ENCODE measurements around the gene LRRC57. TPM values are rescaled to one million over a fixed set of nuclear protein-coding genes. Genes with fewer than 3 reads are reported as not detected.
A peak's percentile ranks its signal among the peaks of the same experiment; 100 is the strongest.

Gene LRRC57
- total and polyA plus RNA-seq, 2 of the 13 experiments (the other 11 are each of a cell fraction or from before 2014, with no cell fraction given): 5.8 to 14.8 TPM

DNA sequence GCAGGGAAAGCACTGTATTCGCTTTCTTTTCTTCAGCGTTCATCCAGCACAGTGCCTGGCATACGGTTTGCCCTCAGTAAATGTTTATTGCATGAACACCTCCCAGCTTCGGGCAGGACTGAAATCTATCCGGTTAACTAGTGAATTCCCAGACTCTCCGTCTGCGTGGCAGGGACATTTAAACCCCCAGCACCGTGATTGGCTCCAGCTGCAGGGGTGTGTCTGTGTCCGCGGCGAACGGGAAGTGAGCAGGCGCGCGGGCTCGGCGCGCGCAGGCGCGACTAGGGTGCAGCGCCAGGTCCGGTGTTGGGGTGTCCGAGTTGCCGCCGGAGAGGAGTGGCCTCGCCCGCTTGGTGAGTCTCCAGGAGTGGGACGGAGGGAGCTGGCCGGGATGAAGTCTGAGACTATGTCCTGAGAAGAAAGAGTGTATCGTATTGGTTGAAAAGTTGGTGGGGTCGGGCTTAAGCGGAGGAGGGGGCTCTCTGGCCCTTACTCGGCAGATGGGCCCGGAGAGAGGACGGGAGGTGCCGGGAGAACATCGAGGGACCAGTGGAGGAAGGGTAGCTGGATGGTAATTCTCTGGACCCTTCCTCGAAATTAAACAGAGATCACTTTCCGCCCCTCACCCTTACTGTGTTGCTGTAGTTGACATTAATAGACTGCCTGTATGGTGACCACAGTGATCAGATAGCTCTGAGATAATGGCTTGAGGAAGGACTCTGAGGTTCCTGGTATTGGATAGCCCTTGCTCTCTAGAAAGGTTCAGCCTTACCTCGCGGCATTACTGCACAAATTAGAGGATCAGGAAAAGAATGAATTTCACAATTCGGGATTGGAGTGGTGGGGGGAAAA lies 53.0 kb downstream of the LRRC57 start, which contains the start of gene SNAP23 (continued):
- TF ChIP-seq HIC2 (CRISPR knock-in tag; IDR thresholded peaks at IDR 0.05; ENCODE audit: low read depth) (peak; percentile 42; the same call in 1 of the 2 replicates), TCF7L2 (IDR thresholded peaks at IDR 0.05; ENCODE audit: low read depth, low read length) (no peak), MAFG (CRISPR knock-in tag; IDR thresholded peaks at IDR 0.05) (no peak), ZFP36L1 (CRISPR knock-in tag; IDR thresholded peaks at IDR 0.05) (no peak), ZNF530 (CRISPR knock-in tag; IDR thresholded peaks at IDR 0.05; ENCODE audit: low read depth) (no peak), MIXL1 (CRISPR knock-in tag; IDR thresholded peaks at IDR 0.05) (no peak), SOX13 (IDR thresholded peaks at IDR 0.05) (0 out of 2 replicates have a peak, but pooled peaks have one; percentile 20), SOX13 (CRISPR knock-in tag; conservative IDR thresholded peaks at IDR 0.05 in 1 of 2, IDR thresholded peaks at IDR 0.05 in 1 of 2) (peak in 1 of 2 experiments; percentile 17; a peak in 1 of 4 replicates), RBFOX2 (IDR thresholded peaks at IDR 0.05; ENCODE audit: low read depth, low read length) (peak; percentile 89), GMEB1 (CRISPR knock-in tag; IDR thresholded peaks at IDR 0.05; ENCODE audit: borderline replicate concordance) (peak; percentile 56; the same call in 1 of the 2 replicates), IKZF1 (IDR thresholded peaks at IDR 0.05) (no peak), MAFF (IDR thresholded peaks at IDR 0.05; ENCODE audit: low read depth, low read length) (no peak), ZNF253 (CRISPR knock-in tag; IDR thresholded peaks at IDR 0.05; ENCODE audit: borderline replicate concordance) (no peak), GATA4 (IDR thresholded peaks at IDR 0.05; ENCODE audit: borderline replicate concordance, low read depth) (0 out of 2 replicates have a peak, but pooled peaks have one; percentile 22), ZBTB26 (CRISPR knock-in tag; IDR thresholded peaks at IDR 0.05; ENCODE audit: borderline replicate concordance) (no peak), ZNF431 (CRISPR knock-in tag; IDR thresholded peaks at IDR 0.05; ENCODE audit: borderline replicate concordance, low read depth) (no peak; the same call in 1 of the 2 replicates), SATB2 (CRISPR knock-in tag; IDR thresholded peaks at IDR 0.05) (no peak), MYPOP (CRISPR knock-in tag; IDR thresholded peaks at IDR 0.05) (peak; percentile 39; the same call in 1 of the 2 replicates)
- TF ChIP-seq, protein P1, sequence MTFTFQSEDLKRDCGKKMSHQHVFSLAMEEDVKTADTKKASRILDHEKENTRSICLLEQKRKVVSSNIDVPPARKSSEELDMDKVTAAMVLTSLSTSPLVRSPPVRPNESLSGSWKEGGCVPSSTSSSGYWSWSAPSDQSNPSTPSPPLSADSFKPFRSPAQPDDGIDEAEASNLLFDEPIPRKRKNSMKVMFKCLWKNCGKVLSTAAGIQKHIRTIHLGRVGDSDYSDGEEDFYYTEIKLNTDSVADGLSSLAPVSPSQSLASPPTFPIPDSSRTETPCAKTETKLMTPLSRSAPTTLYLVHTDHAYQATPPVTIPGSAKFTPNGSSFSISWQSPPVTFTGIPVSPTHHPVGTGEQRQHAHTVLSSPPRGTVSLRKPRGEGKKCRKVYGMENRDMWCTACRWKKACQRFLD (CRISPR knock-in tag; IDR thresholded peaks at IDR 0.05; ENCODE audit: borderline replicate concordance): 0 out of 2 replicates have a peak, but pooled peaks have one; percentile 54

Data from HepG2 (cell line).